HG03575 (cell line): ENCODE results near the gene SSNA1.

Experiments
- ATAC-seq: cut with Tn5 transposase; IDR thresholded peaks from one replicate; pipeline ENCODE4 v1.9.1; 2021; ENCODE audit not compliant: unreplicated experiment, insufficient number of reproducible peaks, low FRiP score; ENCODE audit errors: extremely low read depth

The SSNA1 gene

DNA sequence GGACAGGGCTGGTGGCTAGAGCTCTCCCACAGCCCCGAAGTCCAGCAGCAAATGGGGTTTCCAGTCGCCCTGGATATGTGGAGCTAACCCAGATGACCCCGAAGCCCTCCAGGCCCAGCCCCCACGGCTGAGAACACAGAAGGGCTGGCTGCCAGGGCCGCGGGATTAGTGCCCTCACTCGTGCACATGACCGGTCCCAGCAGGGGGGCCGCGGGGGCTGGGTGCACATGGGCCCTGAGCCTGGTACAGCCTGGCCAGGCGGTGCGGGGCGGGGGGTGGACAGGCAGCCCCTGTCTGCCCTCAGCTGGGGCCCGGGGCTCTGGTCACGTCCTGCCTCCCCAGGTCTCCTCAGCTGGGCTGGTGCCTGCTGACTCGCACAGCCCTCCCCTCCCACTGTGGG lies 5.9 kb downstream of the SSNA1 start:
- ATAC-seq, result no peak

DNA sequence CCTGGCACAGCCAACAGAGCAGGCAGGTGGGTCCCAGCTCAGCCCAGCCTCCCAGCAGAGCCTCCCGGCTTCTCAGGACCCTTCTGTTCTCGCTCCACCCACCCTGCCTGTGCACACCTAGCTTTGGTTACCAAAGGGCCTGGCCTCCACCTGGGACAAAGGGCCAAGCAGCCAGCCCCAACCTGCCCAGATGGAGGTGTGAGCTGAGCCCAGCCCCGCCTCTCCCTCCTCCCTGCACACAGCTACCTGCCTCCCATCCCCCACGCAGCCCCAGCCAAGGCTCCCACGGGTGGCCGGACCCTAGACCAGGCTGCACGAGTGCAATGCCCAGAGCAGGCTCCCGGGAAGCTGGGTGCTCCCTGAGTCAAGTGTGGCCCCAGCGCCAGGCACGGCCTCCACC lies 6.4 kb downstream of the SSNA1 start:
- no peak for ATAC-seq

DNA sequence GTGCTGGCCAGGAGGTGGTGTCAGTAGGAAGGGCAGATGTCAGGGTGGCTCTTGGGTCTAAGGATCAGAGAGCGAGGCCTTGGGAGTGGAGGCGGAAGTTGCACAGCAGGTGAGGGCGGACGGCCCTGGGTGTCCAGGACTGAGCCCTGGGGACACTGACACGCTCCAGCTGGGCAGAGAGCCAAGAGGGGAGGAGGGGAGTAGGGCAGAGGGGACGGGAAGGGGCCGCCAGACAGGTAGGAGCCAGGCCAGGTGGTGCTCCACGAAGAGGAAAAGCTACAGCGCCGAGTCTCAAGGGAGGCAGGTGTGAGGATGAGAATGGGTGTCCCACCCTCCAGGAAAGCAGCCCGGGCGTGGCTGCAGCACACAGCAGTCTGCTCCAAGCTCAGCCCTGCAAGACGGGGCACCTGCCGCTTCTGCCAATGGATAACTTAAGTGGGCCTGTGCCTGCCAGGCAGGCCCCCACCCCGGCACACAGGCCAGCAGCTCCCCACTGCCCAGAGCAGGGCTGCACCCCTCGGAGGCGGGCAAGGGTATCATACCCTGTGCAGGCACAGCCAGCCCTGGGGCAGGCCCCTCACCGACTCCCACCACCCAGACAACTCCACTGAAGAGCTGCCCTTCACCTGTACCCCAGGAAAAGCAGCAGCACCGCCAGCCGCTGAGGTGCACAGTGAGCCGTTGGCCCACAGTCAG lies 7.2 kb downstream of the SSNA1 start:
- ATAC-seq, result no peak

DNA sequence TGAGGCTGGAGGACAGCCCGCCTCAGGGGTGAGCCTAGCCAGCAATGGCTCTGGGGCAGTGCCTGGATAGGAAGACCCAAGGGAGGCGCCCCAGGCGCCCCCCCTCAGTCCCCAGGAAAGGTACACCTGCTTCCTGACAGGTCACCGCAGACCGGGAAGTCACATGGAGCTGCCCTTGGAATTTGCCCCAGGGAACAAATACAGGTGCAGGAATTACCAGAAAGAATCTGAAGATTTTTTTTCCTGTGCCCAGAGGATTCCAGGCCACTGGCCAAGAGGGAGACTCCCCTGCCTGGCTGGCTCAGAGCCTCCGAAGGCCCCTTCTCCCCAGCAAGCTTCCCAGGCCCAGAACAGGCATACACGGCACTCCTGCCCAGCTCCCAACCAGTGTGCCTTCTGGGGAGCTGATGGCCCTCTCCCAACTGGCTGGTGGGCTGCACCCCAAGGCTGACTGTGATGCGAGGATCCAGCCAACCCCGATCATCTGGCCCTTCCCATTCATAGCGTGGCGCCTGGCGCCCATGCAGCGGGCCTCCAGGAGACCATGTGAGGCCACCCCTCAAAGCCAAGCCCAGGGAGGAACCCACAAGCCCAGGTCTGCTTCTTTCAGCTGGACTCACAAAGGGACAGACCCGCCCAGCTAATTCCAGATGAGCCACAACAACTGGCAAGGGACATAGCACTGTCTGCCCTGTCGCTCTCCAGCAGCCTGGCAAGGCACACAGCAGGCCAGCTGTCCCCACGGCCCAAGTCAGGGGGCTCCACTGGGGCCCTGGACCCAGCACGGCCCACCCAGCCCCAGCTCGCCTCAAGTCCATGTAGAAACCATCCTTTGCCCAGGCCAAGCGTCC lies 9.8 kb downstream of the SSNA1 start:
- no peak for ATAC-seq

DNA sequence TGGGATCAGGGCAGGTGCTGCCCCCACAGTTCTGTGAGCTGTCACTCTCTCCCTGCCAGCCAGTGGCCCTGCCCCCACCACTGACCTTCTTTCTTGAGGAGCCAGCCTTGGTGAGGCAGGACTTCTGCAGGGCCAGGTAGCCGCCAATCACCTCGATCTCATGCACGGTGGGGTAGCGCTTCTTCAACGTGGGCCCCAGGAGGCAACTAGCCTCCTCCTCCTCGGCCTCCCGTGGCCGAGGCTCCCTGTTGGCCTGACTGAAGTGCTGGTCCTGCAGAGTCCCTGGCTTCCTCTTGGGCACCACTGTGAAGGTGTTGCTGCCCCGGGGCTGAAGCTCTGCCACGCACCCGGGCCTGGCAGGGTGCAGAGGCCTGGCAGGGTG lies 10.4 kb downstream of the SSNA1 start:
- no peak for ATAC-seq

DNA sequence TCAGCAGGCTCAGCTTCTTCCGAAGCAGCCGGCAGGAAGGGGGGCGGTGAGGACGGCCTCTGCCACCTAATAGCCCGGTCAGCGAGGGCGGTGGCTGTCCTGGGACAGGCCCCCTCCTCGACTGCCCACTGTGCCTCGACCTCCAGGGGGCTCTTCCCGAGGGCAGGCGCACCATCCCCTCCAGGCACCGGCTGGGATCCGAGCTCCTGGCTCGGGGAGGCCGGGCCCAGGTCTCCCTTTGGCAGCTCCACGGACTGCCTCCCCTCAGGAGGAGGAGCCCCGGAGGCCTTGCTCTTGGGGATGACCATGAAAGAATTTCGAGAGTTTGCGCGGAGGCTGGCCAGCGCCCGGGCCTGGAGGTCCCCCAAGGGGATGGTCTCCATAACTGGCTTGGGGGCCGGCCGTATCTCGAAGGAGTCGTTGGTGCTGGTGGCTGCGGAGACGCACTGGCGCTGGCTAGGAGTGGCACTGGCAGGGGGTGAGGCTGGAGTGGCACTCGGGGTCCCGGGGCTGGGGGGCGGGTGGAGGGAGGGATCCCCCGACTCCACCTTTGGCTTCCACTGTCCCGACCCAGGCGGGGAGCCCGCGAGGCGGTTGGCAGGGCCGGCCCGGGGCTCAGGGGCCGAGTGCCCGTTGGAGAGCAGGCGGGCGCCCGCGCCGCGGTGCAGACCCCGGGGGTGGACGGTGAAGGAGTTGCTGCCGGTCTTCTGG lies 11.1 kb downstream of the SSNA1 start:
- no peak for ATAC-seq

DNA sequence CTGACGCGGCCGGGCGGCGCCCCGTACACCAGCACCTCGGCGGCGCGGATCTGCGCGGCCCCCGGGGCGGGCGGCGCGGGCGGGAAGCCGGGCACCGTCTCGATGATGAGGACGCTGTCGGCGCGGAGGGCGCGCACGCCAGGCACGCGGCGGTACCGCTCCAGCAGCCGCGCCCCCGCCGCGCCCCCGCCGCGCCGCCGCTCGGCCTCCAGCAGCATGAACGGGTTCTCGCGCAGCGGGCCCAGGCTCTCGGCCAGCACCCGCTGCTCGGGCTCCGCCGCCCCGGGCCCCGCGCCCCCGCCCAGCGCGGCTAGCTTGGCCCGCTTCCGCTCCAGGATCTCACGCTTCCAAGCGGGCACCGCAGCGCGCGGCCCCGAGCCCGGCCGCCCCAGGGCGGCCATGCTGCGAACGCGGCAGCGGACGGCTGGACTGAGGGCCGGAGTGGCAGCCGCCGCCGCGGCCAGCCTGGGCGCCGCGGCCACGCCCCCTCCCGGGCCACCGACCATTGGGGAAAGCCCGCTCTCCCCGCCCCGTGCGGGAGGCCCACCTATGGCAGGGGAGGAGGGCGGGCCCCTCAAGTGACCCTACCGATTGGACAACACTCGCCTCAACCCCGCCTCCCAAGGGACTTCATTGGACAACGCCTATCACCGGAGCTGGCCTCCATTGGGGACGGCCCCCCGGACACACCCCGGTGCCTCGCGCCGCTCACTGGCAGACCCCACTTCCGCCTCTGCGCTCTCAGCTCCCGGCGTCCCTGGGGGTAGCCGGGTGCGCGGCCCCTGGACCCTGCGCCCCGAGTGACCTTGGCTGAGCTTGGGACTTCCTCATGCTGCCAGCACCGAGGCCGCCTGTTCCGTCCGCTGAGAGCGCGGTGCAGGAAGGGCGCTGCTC lies 12.1 kb downstream of the SSNA1 start, which contains the start of gene TPRN:
Gene TPRN (minus strand): TSS at position 431 of the 894 bp plus-strand sequence. CDS start 30 bp downstream, at position 401.
- ATAC-seq, result peak; percentile 60

DNA sequence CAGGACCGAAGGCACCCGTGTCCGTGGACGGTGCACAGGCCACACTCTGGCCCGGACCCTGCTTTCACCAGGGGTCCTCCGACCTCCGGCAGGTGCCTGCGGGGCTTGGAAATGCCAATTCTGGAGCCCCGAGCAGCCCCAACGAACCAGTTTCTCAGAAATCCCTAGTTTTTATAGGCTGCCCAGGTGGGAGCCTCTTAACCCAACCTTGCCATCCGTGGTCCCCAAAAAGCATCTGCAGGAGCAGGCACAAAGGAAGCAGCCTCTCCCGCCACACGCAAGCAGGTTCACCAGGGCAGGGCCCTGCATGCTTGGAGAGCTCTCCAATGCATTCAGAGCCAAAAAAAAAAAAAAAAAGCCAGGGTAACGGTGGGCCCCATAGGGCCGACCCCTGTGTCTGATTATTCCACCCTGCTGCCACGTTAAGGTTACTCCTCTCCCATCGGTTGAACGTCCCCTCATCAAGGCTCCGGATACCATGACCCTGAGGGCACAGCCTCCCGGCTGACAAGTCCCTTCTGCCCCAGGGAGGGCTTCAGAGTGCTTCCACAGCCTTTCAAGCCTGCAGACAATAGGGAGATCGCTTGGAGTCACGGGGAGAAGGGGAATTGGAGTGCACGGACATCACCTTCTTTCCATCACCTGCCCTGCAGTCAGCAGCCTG lies 12.9 kb downstream of the SSNA1 start:
- ATAC-seq, result no peak

DNA sequence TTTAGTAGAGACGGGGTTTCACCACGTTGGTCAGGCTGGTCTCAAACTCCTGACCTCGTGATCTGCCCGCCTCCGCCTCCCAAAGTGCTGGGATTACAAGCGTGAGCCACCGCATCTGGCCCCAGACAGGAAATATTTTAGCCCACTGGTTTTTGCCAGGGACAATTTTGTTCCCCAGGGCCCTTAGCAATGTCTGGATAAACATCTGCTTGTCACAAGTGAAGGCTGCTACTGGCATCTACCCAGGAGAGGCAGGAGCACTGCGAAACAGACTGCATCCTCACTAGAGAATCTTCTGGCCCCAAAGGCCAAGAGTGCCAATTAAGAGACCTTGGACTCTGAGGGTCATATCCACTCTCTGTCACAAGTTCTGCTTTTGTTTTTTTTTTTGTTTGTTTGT lies 14.5 kb downstream of the SSNA1 start:
- ATAC-seq, result no peak

DNA sequence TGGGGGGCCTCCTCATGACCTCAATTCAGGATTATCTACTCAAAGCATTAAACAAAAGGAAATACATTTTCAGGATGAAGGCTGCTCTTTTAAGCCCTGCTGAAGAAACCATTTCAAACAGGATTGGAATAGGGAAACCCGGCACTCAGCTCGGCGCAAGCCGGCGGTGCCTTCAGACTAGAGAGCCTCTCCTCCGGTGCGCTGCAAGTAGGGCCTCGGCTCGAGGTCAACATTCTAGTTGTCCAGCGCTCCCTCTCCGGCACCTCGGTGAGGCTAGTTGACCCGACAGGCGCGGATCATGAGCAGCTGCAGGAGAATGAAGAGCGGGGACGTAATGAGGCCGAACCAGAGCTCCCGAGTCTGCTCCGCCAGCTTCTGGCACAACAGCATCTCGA lies 16.3 kb downstream of the SSNA1 start:
- ATAC-seq, result no peak

DNA sequence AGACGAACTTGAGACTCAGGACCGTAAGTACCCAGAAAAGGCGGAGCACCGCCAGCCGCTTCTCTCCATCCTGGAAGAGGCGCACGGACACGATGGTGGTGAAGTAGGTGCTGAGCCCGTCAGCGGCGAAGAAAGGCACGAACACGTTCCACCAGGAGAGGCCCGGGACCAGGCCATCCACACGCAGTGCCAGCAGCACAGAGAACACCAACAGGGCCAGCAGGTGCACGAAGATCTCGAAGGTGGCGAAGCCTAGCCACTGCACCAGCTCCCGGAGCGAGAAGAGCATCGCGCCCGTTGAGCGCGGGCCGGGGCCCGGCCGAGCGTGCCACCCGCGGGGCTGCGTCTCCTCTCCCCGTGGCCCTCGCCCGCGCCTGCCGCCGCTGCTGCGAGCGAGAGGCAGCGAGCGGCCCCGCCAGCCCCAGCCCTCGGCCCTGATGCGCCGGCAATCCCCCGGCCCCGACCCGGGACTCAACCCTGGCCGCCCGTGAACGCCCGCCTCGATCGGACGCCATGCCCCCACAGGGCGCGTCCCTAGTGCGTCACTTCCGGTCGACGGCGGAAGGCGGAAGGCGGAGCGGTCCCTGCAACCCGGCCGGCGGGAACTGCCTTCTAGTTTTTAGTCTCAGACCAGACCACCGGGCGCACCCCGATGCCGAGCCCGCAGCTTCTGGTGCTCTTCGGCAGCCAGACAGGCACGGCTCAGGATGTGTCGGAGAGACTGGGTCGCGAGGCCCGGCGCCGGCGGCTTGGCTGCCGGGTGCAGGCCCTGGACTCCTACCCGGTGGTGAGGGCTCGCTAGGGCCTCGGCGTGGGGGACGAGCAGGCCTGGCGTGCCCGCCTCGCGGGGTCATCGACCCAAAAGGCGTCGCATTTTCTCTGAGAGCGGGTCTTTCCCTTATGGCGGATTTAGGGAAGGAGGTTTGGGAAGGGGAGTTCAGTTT lies 16.9 kb downstream of the SSNA1 start, which contains the start of the genes NDOR1 and TMEM203:
Gene NDOR1 (plus strand): TSS at position 575 of the 944 bp plus-strand sequence. CDS start 78 bp downstream, at position 653.
Gene TMEM203 (minus strand): TSS at position 523 of the 944 bp plus-strand sequence. CDS start 234 bp downstream, at position 289.
- ATAC-seq, result no peak

DNA sequence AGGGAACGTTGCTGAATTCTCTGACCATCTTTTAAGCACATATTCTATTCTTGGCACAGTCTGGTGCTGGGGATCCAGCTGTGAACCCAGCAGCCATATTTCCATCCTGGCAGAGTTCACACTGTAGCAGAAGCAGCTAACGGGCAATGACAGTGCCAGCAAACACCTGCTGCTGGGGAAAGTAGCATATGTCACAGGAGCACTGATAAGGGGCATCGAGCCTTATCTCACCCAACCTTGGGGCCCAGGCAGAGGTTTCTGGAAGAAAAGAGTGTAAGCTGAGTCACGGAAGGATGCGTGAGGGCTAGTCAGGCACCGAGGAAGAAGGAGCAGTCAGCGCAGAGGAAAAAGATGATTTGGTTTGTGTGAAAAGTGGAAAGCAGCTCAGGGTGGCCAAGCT lies 18.1 kb downstream of the SSNA1 start:
- no peak for ATAC-seq

DNA sequence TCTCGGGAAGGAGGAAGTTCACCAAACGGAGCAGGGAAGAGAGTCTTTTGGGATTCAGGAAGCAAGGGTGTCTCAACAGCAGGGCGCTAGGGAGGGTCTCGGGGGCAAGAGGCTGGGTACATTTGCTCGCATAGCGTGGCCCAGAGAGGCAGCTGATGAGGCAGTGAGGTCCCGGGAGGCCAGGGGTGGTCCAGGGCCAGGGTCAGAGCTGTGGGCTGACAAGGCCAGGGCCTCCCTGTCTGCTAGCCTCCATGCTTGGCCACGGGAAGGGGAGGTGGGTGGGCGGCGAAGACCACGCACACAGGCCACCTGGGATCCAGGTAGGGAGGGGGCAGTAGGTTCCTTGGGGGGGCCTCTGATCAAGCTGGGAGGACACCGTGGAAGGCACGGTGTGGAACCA lies 23.1 kb downstream of the SSNA1 start:
- ATAC-seq, result no peak

DNA sequence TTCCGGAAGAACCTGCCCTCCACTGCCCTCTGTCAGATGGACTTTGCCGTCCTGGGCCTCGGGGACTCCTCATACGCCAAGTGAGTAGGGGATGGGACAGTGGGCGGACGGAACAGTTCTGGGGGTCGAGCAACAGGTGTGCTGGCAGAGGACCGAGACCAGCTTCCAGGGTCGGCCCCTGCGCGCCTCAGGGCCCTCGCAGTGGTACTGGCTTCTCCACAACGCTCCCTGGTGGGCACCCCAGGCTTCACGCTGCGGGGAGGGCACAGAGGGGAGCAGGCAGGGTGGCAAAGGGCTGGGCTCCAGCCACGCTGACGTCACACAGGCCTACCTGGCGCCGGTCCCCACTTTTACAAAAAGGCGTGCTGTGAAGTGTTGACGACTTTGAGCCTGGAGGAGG lies 24.0 kb downstream of the SSNA1 start:
- no peak for ATAC-seq

DNA sequence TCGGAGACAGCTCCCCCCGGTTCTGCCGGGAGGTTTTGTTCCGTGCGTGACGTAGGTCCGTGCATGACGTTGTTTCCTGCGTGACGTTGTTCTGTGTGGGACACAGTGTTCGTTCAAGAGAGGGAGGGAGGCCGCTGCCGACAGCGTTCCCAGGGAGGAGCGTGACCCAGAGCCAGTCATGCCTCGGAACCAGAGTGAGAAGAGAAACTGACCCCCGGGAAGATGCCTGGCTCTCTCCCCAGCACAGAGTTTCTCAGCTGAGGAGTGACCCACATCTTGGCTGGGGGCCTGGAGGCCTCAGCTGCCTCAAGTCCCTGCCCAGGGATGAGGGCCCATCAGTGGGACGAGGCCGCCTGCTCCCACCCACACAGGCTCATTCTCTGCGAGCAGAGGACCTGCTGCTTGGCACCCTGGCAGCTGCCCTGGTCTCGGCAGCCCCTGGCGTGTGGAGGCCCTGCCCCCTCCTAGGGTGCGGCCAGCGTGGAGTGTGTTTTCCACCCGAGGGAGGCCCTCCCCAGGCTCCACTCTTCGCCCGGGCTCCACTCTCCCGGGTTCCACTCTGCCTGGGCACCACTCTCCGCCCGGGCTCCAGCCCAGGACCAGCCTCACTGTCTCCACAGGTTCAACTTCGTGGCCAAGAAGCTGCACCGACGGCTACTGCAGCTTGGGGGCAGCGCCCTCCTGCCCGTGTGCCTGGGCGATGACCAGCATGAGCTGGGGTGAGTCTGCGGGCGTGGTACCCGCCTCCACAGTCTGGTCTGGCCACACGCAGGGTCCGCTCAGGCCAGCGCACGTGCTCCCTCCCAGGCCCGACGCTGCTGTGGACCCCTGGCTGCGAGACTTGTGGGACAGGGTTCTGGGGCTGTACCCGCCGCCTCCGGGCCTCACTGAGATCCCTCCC lies 24.9 kb downstream of the SSNA1 start:
- ATAC-seq, result no peak

DNA sequence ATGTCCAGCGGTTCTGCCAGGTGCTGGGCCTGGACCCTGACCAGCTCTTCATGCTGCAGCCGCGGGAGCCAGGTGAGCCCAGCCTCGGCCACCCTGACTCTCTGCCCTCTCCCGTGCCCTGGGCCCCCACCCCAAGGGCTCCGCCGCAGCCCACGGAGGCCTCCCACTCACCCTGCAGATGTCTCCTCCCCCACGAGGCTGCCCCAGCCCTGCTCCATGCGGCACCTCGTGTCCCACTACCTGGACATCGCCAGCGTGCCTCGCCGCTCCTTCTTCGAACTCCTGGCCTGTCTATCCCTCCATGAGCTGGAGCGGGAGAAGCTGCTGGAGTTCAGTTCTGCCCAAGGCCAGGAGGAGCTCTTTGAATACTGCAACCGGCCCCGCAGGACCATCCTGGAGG lies 26.1 kb downstream of the SSNA1 start:
- no peak for ATAC-seq
